Progenitor cell of endocrine pancreas (in vitro differentiated cells): Measurements from ENCODE around the gene ATPAF2. TPM values are rescaled to one million over a fixed set of nuclear protein-coding genes. Genes with fewer than 3 reads are reported as not detected.

Experiments
- DNase-seq: peaks from one replicate; pipeline ENCODE4 v3.0.0; 2021; ENCODE audit warnings: low spot score; ENCODE audit not compliant: unreplicated experiment
- H3K27ac Mint-ChIP-seq: 2 replicates; pipeline ENCODE4 v1.8.0; 2021; ENCODE audit warnings: mild to moderate bottlenecking, moderate library complexity, mixed read lengths
- H3K27me3 Mint-ChIP-seq: 2 replicates; pipeline ENCODE4 v1.8.0; 2021; ENCODE audit warnings: mixed read lengths
- H3K36me3 Mint-ChIP-seq: 2 replicates; pipeline ENCODE4 v1.8.0; 2022; ENCODE audit warnings: mixed read lengths; ENCODE audit not compliant: insufficient read depth
- H3K4me1 Mint-ChIP-seq: 2 replicates; pipeline ENCODE4 v1.8.0; 2021; ENCODE audit warnings: low read depth, mixed read lengths
- H3K4me3 Mint-ChIP-seq: 2 replicates; pipeline ENCODE4 v1.8.0; 2021; ENCODE audit warnings: low read depth, mild to moderate bottlenecking, moderate library complexity, mixed read lengths
- H3K9me3 Mint-ChIP-seq: 2 replicates; pipeline ENCODE4 v1.8.0; 2021; ENCODE audit warnings: low read depth, mixed read lengths
- total RNA-seq: library from RNA; stranded (reverse); gene quantifications from 2 replicates; pipeline ENCODE4 v1.2.1, GENCODE V29; 2021
- TF ChIP-seq, protein P1 (sequence below): fragments of 200-600 bp; sonication (generic); IDR thresholded peaks from one replicate; pipeline ENCODE4 v1.5.0; 2021; ENCODE audit warnings: antibody characterized with exemption, mild to moderate bottlenecking; ENCODE audit not compliant: unreplicated experiment

Gene ATPAF2
- total RNA-seq, 1 donor from 2014 or later, result 31.5 TPM

DNA sequence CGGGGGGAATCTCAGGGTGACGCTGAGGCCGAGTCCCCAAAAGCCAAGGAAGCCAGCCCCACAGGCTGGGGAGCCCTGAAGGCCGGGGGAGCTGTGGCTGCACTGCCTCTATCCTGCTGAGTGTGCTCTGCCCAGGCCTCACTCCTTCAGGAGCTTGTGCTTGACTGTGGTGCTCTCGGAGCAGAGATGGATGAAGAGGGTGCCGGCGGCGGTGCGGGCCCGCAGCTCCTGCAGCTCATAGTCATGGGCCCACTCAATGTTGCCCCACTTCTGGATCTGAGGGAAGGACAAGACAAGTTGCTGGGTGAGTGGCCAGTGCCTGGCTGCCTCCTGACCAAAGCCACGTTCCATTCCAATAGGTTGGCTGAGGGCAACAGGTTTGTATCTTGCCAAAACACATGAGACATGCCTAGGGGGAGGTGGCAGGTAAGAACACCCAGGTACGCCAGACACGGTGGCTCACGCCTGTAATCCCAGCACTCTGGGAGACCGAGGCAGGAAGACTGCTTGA lies 20.5 kb downstream of the ATPAF2 start:
- Mint-ChIP-seq H3K27ac (no peak overlapping the region), H3K4me1 (peaks cover 3% of the 10 kb centered on the region), H3K9me3 (no peaks in the 10 kb centered on the region), H3K36me3 (peaks cover 2% of the 10 kb centered on the region), H3K27me3 (no peaks in the 10 kb centered on the region), H3K4me3 (no peak overlapping the region)
- TF ChIP-seq, protein P1, sequence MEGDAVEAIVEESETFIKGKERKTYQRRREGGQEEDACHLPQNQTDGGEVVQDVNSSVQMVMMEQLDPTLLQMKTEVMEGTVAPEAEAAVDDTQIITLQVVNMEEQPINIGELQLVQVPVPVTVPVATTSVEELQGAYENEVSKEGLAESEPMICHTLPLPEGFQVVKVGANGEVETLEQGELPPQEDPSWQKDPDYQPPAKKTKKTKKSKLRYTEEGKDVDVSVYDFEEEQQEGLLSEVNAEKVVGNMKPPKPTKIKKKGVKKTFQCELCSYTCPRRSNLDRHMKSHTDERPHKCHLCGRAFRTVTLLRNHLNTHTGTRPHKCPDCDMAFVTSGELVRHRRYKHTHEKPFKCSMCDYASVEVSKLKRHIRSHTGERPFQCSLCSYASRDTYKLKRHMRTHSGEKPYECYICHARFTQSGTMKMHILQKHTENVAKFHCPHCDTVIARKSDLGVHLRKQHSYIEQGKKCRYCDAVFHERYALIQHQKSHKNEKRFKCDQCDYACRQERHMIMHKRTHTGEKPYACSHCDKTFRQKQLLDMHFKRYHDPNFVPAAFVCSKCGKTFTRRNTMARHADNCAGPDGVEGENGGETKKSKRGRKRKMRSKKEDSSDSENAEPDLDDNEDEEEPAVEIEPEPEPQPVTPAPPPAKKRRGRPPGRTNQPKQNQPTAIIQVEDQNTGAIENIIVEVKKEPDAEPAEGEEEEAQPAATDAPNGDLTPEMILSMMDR, result no peak
- no peak for DNase-seq

DNA sequence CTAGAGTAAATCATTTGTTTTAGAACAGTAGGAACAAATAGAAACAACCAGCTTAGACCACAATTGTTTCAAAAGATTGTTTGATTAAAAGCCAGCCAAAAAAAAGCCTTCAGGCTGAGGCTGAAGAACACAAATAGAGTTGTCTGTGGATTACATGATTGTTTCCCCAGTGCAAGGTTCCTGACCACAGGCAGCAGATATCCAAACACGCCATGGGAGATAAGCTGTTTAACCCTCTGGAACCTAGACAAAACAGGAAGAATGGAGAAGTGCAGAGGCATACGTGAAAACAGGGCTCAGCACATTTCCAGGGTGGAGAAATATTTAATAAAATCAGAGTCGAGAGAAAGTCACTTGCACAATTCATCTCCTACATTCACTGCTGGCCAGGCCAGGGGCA lies 21.0 kb downstream of the ATPAF2 start:
- TF ChIP-seq, protein P1, result no peak

DNA sequence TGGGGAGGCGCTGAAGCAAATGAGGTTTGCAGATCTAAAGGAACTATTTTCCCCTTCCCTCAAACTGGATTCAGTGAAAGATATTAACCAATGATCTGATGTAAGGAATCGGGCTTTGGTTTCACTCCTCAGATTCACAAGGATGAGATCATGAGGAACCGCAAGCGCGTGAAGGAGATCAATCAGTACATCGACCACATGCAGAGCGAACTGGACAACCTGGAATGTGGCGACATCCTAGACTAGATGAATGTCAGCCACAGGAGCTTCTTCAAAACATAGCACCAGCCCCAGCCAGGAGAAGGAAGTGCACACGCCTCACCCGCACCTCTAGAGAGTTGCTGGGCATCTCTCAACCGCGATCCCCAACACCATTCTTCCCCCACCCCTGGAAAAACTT lies 22.5 kb downstream of the ATPAF2 start:
- H3K27ac Mint-ChIP-seq, result no peak overlapping the region
- H3K9me3 Mint-ChIP-seq, result no peaks in the 10 kb centered on the region
- DNase-seq, result no peak
- no peaks in the 10 kb centered on the region for H3K27me3 Mint-ChIP-seq
- peaks cover 6% of the 10 kb centered on the region for H3K36me3 Mint-ChIP-seq
- peaks cover 3% of the 10 kb centered on the region for H3K4me1 Mint-ChIP-seq
- TF ChIP-seq, protein P1, result no peak
- no peak overlapping the region for H3K4me3 Mint-ChIP-seq

More for the DNA sequence above, 21.0 kb downstream of the ATPAF2 start:
- peaks cover 3% of the 10 kb centered on the region for H3K4me1 Mint-ChIP-seq
- H3K4me3 Mint-ChIP-seq, result no peak overlapping the region
- no peak for DNase-seq
- no peaks in the 10 kb centered on the region for H3K27me3 Mint-ChIP-seq
- no peaks in the 10 kb centered on the region for H3K9me3 Mint-ChIP-seq
- peaks cover 4% of the 10 kb centered on the region for H3K36me3 Mint-ChIP-seq
- H3K27ac Mint-ChIP-seq, result no peak overlapping the region

DNA sequence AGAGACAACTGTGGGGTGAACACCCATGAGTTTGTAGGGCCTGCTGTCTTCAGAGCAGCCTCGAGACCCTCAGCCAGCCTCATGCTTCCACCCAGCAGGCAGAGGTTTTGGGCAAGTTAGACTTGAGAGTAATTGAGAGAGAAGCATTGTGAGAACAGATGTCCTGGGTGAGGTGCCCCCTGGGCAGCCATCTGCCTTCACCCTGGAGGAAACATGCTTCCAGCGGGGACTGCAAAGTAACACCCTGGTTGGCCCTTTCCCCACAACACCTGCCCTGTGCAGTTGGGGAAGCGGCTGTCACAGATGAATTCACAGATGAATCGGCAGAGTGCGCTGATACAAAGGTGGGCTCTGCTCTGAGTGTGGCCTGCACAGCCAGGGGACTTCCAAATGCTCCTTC lies 23.4 kb downstream of the ATPAF2 start:
- TF ChIP-seq, protein P1, result no peak
- DNase-seq, result no peak
- Mint-ChIP-seq H3K36me3 (peaks cover 7% of the 10 kb centered on the region), H3K4me3 (no peak overlapping the region), H3K9me3 (no peaks in the 10 kb centered on the region), H3K27me3 (no peaks in the 10 kb centered on the region), H3K27ac (peak overlapping the region; percentile 49), H3K4me1 (peaks cover 3% of the 10 kb centered on the region)

DNA sequence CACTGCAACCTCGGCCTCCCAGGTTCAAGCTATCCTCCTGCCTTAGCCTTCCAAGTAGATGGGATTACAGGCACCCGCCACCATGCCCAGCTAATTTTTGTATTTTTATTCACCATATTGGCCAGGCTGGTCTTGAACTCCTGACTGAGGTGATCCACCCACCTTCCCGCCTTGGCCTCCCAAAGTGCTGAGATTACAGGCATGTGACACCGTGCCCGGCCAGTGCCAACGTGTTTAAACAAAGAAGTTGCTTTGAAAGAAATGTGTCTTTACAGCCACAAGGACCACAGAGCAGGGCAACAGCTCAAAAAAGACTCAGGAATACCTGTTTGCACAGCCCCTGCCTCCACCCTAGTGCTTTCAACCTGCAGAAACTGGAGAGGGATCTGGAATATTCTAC lies 25.0 kb downstream of the ATPAF2 start:
- H3K4me1 Mint-ChIP-seq, result peaks cover 3% of the 10 kb centered on the region
- no peaks in the 10 kb centered on the region for H3K27me3 Mint-ChIP-seq
- DNase-seq, result no peak
- no peaks in the 10 kb centered on the region for H3K9me3 Mint-ChIP-seq
- no peak overlapping the region for H3K27ac Mint-ChIP-seq
- H3K36me3 Mint-ChIP-seq, result peaks cover 16% of the 10 kb centered on the region
- TF ChIP-seq, protein P1, result no peak
- no peak overlapping the region for H3K4me3 Mint-ChIP-seq
